ENCODE results near the gene PVRIG.
"Not testable (repeated sequence)": the region's sequence is repeated elsewhere in the genome, so short reads cannot be mapped to it uniquely, and the experiment has no call there.

PVRIG gene

DNA sequence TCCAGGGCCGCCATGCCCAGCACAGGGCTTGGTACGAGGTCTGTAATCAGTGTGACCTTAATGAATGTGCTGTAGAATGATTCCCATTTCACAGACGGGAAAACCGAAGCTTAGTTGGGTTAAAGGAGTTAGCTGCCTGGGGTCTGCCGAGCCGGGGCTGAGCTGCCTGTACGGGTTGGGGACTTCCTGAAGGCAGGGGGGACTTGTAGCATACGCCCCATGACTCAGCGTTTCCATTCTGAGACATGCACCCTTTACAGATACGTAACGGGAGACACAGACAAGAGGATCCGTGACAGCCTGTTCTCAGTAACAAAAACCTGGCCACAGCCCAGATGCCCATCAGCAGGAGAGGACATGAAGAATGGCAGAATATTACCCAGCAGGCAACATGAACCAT lies 23.6 kb downstream of the PVRIG start:
- CTCF ChIA-PET = interaction anchor here (0.6 to 1.3 kb wide), 2 partner anchors 44 to 164 kb away, joined by 3 to 4 read pairs; no protein-coding TSS in a partner anchor
- DNase-seq (ENCODE audit: low read depth, low spot score); POLR2A ChIA-PET: not testable (repeated sequence)

DNA sequence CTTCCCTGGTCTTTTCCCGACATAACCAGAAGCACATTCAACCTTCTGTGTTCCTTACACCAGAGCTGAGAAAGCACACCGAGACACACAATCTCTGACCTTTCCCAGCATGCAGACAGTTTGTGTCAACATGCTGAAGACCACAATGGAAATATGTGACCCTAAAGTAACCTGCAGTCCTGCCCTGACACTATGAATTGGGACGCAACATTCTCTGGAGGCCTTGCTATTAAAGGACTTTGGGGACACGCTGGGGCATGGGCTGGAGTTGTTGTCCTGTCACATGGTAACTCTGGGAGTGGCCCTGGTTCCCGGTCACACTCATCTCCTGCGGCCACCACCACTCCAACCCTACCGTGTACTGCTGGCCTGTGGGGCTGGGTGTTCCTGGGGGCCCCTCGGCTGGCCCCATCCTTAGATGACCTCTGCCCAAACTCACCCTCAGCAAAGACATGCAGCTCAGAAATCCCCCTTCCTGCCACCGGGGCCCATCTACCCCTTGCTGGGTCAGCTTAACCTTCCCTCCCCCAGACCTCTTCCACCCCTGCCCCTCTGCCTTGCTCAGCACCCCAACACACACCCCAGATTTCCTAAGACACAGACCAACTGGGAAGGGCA lies 25.3 kb downstream of the PVRIG start:
- POLR2A ChIA-PET; H3K4me3 ChIP-seq (ENCODE audit: low read depth, low read length); DNase-seq (ENCODE audit: low read depth, low spot score): not testable (repeated sequence)
- CTCF ChIA-PET = interaction anchor here (0.6 to 0.8 kb wide), 3 partner anchors 27 to 77 kb away, joined by 3 to 4 read pairs (median 3); no protein-coding TSS in a partner anchor

More for the DNA sequence above, 23.6 kb downstream of the PVRIG start:
- not testable (repeated sequence) for H3K4me3 ChIP-seq (ENCODE audit: low read depth, low read length)

DNA sequence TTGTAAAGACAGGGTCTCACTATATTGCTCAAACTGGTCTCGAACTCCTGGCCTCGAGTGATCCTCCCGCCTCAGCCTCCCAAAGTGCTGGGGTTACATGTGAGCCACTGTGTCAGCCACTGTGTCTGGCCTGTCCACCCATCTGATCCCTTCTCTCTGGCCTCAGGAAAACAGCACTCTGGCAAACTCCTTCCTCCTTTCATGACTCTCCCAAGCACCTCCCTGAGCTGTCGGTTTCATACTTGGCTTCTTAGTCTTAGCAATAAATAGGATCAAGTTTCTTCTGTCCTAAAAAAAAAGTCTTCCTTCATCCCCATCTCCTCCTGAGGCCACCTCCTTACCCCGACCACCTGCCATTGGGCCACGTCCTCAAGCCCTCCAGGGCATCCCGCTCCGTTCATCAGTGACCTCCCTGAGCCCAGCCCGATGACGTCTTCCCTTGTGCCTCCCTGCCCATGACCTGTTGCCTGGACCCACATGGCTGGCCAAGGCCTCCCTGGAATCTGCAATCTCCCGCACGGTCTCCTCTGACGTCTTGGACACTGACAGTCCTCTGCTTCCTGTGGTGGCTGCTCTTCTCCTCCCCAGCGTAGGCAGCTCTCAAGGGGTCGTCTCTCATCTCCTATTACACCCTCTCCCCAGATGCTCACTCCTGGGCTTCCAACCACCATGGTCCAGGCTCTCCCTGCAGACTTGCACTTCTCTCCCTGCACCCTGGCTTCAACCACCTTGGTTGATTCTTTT lies 26.5 kb downstream of the PVRIG start:
- CTCF ChIA-PET = not testable (repeated sequence)

DNA sequence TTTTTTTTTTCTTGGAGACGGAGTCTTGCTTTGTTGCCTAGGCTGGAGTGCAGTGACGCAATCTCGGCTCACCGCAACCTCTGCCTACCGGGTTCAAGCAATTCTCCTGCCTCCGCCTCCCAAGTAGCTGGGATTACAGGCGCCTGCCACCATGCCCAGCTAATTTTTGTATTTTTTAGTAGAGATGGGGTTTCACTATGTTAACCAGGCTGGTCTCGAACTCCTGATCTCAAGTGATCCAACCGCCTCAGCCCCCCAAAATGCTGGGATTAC lies 27.1 kb downstream of the PVRIG start:
- H3K4me3 ChIP-seq (ENCODE audit: low read depth, low read length); DNase-seq (ENCODE audit: low read depth, low spot score); CTCF ChIA-PET; POLR2A ChIA-PET: not testable (repeated sequence)

More for the DNA sequence above, 26.5 kb downstream of the PVRIG start:
- not testable (repeated sequence) for DNase-seq (ENCODE audit: low read depth, low spot score); H3K4me3 ChIP-seq (ENCODE audit: low read depth, low read length)
- POLR2A ChIA-PET = interaction anchor here (0.6 kb wide), 1 partner anchor 34 kb away, joined by 3 read pairs; no protein-coding TSS in a partner anchor

DNA sequence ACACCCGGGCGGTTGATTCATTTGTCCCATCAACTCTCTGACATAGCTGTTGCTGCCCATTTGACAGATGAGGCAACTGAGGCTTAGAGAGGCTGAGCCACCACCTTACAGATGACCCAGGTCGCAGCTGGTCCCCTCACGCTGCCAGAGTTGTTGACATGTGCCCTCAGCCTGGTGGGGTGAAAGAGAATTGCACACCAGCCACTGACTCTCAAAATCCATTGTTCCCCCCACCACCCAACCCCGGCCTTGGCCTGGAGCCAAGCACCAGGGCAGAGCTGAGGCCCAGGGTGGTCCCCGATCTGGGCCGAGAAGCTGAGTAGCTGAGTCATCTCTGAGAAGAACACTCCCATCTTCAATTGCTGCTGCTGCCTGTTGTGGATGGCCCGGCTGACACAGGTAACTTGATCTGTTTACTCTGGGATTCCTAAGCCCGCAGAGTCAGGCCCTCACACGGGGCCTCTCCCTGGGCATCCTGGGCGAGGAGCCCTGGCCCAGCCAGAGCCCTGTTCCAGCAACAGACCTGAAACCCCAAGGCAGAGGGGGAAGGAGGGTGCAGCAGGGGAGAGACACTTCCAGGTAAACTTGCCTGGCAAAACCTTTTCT lies 27.5 kb downstream of the PVRIG start:
- POLR2A ChIA-PET = no interaction called here
- TF ChIP-seq, protein P1, sequence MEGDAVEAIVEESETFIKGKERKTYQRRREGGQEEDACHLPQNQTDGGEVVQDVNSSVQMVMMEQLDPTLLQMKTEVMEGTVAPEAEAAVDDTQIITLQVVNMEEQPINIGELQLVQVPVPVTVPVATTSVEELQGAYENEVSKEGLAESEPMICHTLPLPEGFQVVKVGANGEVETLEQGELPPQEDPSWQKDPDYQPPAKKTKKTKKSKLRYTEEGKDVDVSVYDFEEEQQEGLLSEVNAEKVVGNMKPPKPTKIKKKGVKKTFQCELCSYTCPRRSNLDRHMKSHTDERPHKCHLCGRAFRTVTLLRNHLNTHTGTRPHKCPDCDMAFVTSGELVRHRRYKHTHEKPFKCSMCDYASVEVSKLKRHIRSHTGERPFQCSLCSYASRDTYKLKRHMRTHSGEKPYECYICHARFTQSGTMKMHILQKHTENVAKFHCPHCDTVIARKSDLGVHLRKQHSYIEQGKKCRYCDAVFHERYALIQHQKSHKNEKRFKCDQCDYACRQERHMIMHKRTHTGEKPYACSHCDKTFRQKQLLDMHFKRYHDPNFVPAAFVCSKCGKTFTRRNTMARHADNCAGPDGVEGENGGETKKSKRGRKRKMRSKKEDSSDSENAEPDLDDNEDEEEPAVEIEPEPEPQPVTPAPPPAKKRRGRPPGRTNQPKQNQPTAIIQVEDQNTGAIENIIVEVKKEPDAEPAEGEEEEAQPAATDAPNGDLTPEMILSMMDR (IDR thresholded peaks at IDR 0.05; ENCODE audit: insufficient read depth, low read length, missing control alignments) = no peak
- DNase-seq (ENCODE audit: low read depth, low spot score) = peak; percentile 17
- no peak overlapping the region for H3K4me3 ChIP-seq (ENCODE audit: low read depth, low read length)
- CTCF ChIA-PET = no interaction called here

DNA sequence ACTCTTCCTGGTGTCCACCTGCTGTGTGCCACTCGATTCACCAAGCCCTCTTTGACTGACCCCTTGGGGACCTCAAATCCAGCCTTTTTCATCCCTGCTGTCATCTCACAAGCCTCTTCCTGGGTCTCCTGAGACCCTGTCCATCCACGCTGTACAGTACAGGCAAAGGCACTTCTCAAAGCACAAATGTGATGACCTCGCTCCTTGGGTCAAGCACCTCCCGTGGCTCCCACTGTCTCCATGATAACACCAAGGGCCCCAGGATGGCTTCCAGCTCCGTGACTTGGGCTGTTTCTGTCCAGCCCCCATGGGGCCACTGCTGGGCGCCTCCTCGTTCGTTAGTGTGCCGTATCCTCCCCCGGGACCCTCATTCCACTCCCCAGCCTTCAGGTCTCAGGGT lies 28.7 kb downstream of the PVRIG start:
- no peak for DNase-seq (ENCODE audit: low read depth, low spot score)
- POLR2A ChIA-PET = no interaction called here
- no peak overlapping the region for H3K4me3 ChIP-seq (ENCODE audit: low read depth, low read length)
- CTCF ChIA-PET = no interaction called here
- TF ChIP-seq, protein P1 (IDR thresholded peaks at IDR 0.05; ENCODE audit: insufficient read depth, low read length, missing control alignments) = no peak

DNA sequence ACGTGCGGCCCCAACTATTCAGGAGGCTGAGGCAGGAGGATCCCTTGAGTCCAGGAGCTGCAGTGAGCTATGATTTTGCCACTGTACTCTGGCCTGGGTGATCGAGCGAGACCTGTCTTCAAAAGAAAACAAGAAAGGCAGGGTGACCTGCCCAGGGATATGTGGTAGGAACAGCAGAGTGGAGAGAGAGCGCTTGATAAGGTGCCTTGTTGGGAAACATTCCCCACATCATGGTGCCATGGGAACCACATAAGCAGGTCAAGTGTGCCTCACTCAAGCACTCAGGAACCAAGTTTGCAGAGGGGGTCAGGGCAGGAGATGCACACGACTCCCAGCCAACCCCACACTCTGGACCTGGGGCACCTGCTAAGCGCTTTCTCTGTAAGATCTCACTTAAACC lies 37.3 kb downstream of the PVRIG start:
- POLR2A ChIA-PET = no interaction called here
- TF ChIP-seq, protein P1 (IDR thresholded peaks at IDR 0.05; ENCODE audit: insufficient read depth, low read length, missing control alignments) = no peak
- DNase-seq (ENCODE audit: low read depth, low spot score) = no peak
- CTCF ChIA-PET = interaction anchor here (1.4 kb wide), 1 partner anchor 67 kb away, joined by 3 read pairs; no protein-coding TSS in a partner anchor
- no peak overlapping the region for H3K4me3 ChIP-seq (ENCODE audit: low read depth, low read length)

DNA sequence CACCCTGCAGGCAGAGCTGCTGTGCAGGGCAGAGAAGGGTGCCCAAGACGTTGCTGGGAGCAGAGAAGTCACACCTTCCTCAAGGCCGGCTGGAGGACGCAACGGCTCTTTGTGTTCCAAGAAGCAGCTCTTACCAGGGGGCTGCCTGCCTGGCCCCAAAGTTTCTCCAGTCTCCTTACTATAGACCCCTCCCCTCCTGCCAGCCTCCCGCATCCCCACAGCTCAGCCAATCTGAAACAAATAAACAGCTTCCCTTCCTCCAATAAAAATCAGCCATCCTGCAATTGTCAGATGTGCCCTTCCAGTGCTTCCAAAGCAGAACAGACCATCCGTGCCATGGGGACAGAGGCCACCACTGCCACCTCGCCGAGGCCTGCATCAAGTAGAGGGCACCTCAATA lies 40.2 kb downstream of the PVRIG start:
- CTCF ChIA-PET = not testable (repeated sequence)

DNA sequence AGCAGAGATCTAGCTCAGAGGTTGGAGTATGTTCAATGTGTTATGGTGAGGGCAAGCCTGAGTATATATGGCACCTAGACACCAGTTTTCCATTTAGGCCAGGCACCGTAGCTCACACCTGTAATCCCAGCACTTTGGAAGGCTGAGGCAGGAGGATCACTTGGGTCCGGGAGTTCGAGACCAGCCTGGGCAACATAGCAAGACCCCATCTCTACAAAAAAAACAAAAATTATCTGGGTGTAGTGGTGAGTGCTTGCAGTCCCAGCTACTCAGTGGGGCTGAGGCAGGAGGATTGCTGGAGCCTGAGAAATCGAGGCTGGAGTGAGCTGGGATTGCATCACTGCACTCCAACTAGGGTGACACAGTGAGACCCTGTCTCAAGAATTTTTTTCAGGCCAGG lies 43.1 kb downstream of the PVRIG start:
- DNase-seq (ENCODE audit: low read depth, low spot score); H3K4me3 ChIP-seq (ENCODE audit: low read depth, low read length); CTCF ChIA-PET; POLR2A ChIA-PET: not testable (repeated sequence)

More for the DNA sequence above, 40.2 kb downstream of the PVRIG start:
- DNase-seq (ENCODE audit: low read depth, low spot score); H3K4me3 ChIP-seq (ENCODE audit: low read depth, low read length); POLR2A ChIA-PET: not testable (repeated sequence)

DNA sequence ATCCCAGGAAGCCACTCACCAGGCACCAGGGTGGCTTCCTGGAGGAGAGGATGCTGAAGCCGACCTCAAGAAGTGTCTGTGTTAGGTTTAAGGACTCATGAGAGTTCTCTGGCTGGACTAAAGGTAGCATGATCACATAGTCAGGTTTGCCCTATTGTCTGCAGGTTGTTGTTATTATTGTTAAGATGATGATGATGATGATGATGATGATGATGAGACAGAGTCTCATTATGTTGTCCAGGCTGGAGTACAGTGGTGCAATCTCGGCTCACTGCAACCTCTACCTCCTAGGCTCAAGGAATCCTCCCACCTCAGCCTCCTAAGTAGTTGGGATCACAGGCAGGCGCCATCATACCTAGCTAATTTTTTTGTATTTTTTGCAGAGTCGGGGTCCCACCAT lies 44.5 kb downstream of the PVRIG start:
- CTCF ChIA-PET; H3K4me3 ChIP-seq (ENCODE audit: low read depth, low read length); DNase-seq (ENCODE audit: low read depth, low spot score); POLR2A ChIA-PET: not testable (repeated sequence)

DNA sequence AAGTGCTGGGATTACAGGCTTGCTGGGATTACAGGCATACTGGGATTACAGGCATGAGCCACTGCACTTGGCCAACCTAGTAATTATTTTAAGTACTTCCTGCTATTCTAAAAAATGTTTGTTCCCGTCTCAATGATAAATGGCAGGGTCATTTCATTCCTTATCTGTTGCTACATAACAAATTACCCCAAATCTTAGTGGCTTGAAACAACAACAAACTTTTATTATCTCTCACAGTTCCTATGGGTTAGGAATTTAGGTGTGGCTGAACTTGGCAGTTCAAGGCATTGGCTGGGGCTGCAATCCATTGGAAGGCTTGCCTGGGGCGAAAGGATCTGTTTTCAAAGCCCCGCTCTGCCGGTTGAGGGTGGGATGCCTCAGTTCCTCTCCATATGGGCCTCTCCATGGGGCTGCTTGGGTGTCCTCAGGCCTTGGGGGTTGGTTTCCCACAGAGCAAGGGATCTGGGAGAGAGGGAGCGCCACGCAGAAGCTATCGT lies 45.0 kb downstream of the PVRIG start:
- CTCF ChIA-PET; H3K4me3 ChIP-seq (ENCODE audit: low read depth, low read length); POLR2A ChIA-PET; DNase-seq (ENCODE audit: low read depth, low spot score): not testable (repeated sequence)

DNA sequence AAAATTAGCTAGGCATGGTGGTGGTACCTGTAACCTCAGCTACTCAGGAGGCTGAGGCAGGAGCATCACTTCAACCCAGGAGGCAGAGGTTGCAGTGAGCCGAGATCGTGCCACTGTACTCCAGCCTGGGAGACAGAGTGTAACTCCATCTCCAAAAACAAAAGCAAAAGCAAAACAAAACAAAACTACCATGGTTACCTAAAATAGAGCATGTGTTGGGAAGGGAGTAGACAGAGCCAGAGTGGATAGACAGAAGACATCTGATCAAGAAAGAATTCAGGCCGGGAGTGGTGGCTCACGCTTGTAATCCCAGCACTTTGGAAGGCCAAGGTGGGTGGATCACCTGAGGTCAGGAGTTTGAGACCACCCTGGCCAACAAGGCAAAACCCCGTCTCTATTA lies 46.1 kb downstream of the PVRIG start:
- CTCF ChIA-PET, POLR2A ChIA-PET: not testable (repeated sequence)

More for the DNA sequence above, 46.1 kb downstream of the PVRIG start:
- DNase-seq (ENCODE audit: low read depth, low spot score); H3K4me3 ChIP-seq (ENCODE audit: low read depth, low read length): not testable (repeated sequence)

All from AG04449 (cell line).